Bronchial epithelial cell (primary cell): Measurements from ENCODE around the gene KPNA2. TPM values are rescaled to one million over a fixed set of nuclear protein-coding genes. Genes with fewer than 3 reads are reported as not detected.

Experiments used
- DNase-seq: peaks from one replicate; pipeline ENCODE4 v3.0.0-alpha.2; 2010; ENCODE audit warnings: low read depth
- FAIRE-seq: peaks from 2 replicates; lab custom pipeline; 2011; peaks lifted over from hg19 to GRCh38; lab: Jason Lieb, UNC
- H3K27me3 ChIP-seq: 2 replicates; pipeline ENCODE4 v1.5.1; 2011; ENCODE audit warnings: low read length; ENCODE audit not compliant: control insufficient read depth, insufficient read depth
- H3K36me3 ChIP-seq: 2 replicates; pipeline ENCODE4 v1.5.1; 2011; ENCODE audit warnings: low read length; ENCODE audit not compliant: control insufficient read depth, insufficient read depth
- H3K4me3 ChIP-seq: 2 replicates; pipeline ENCODE4 v1.5.1; 2011; ENCODE audit warnings: mild to moderate bottlenecking, low read depth, low read length, control low read depth
- CTCF ChIP-seq: IDR thresholded peaks from 2 replicates; pipeline ENCODE4 v1.5.1; 2011; ENCODE audit warnings: mild to moderate bottlenecking, moderate library complexity, low read length, control low read depth, inconsistent platforms; ENCODE audit not compliant: insufficient read depth, severe bottlenecking
- total RNA-seq: library from RNA; depleted of rRNA; stranded (reverse); fragments of >200 nt; gene quantifications from 2 replicates; pipeline ENCODE4 v1.2.1, GENCODE V29; 2014

Gene KPNA2
- total RNA-seq, 1 donor from 2014 or later = 17.4 TPM

- no peak for FAIRE-seq
- Histone ChIP-seq H3K36me3 (no peaks in the 10 kb centered on the region), H3K4me3 (no peak overlapping the region), H3K27me3 (no peaks in the 10 kb centered on the region)
- no peak for TF ChIP-seq CTCF
- DNase-seq = no peak
Observed at GRCh38 chr17:68087851-68088250, 52.3 kb downstream of the KPNA2 start.

GRCh38 chr17:68089881-68090280 lies 54.3 kb downstream of the KPNA2 start:
- peak; percentile 48 for DNase-seq
- TF ChIP-seq CTCF = no peak
- Histone ChIP-seq H3K4me3 (no peak overlapping the region), H3K36me3 (no peaks in the 10 kb centered on the region), H3K27me3 (no peaks in the 10 kb centered on the region)
- peak; percentile 97 for FAIRE-seq

GRCh38 chr17:68094481-68095078 lies 59.0 kb downstream of the KPNA2 start:
- DNase-seq = no peak
- Histone ChIP-seq H3K36me3 (no peaks in the 10 kb centered on the region), H3K4me3 (no peak overlapping the region), H3K27me3 (no peaks in the 10 kb centered on the region)
- no peak for TF ChIP-seq CTCF
- no peak for FAIRE-seq

- no peak overlapping the region for H3K4me3 ChIP-seq
- H3K36me3 ChIP-seq = no peaks in the 10 kb centered on the region
- TF ChIP-seq CTCF = no peak
- FAIRE-seq (peak; percentile 64), DNase-seq (no peak)
- no peaks in the 10 kb centered on the region for H3K27me3 ChIP-seq
Observed at GRCh38 chr17:68095205-68095811, 59.8 kb downstream of the KPNA2 start.

GRCh38 chr17:68096111-68096510 lies 60.6 kb downstream of the KPNA2 start:
- no peak overlapping the region for H3K4me3 ChIP-seq
- no peaks in the 10 kb centered on the region for H3K36me3 ChIP-seq
- H3K27me3 ChIP-seq = no peaks in the 10 kb centered on the region
- no peak for FAIRE-seq
- TF ChIP-seq CTCF = no peak
- no peak for DNase-seq

Other genes with a start within 250 kb of the KPNA2 start
- gene BPTF, start 210.2 kb upstream of the KPNA2 start, total RNA-seq = 18.7 and 23.8 TPM in 2 replicates
- 7.4 and 11.3 TPM in 2 replicates for gene C17orf58, start 39.3 kb upstream of the KPNA2 start, total RNA-seq
- gene AMZ2, start 212.3 kb downstream of the KPNA2 start, total RNA-seq = 107 and 109 TPM in 2 replicates